NCI-H524 treated with DMSO at 0.1 percent for 48 hours (cell line): ENCODE results near the gene DNM3.
"Not testable (repeated sequence)": the region's sequence is repeated elsewhere in the genome, so short reads cannot be mapped to it uniquely, and the experiment has no call there.

Experiments used
- DNase-seq: peaks from one replicate; lab custom pipeline; 2025; lab: John Stamatoyannopoulos, UW

Gene DNM3

DNA sequence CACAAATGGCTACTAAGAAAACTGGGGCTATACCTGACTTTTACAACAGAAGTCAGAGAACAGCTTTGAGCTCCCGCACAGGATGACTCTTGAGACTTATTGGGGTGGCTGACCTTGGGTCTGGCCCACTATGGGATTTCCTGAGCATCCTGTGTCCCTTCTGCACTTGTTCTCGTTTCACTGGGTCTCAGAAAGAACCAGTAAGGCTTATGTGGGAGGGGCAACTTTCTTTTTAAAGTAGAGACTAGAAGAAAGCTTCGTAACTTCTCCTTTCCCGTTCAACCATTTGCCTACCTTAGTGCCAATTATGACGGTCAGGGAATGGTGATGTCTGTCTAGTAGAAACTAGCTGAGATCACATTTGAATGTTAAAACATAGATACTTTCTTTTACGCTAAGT is 519.7 kb downstream of the DNM3 start:
- DNase-seq, result no peak

- DNase-seq, result no peak
These were observed 522.6 kb downstream of the DNM3 start for GRCh38 chr1:172363852-172364251.

- DNase-seq, result not testable (repeated sequence)
These were observed 530.3 kb downstream of the DNM3 start for GRCh38 chr1:172371646-172372045.

DNA sequence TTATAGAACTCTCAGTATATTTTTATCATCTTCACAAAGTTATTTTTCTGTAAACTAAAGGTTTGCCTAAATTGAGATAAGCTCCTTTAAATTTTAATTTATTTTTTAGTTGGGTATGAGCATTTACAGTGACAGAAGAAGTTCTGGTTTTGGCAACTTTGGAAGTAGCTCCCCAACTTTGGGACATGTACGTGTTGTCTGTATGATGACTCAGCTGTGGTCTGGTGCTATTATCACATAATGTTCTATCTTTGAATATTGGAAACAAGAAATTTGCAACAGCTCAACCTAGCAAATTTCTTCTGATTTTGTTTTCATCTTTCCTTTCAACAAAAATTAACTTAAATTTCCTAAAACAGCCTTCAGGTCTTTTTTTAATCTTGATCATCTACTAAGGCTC is 532.6 kb downstream of the DNM3 start:
- DNase-seq, result no peak

GRCh38 chr1:172375211-172375631 is 533.9 kb downstream of the DNM3 start:
- no peak for DNase-seq

DNA sequence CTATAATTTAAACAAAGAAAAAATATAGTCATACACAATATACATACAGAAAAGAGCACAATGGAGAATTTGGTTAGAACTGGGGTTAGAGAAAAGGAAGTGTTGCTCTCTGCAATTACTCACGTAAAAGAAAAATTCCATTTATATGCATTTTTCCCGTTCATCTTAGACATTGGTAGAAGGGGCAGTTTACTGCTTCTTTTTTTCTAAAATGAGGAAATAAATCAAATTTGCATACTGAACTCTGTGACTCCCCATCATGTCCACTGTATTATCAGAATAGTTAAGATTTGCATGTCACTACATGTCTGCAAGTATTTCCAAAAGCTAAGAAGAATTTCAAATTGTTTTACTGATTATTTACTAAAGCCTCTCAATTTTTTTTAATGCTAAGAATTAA is 535.1 kb downstream of the DNM3 start:
- no peak for DNase-seq

DNA sequence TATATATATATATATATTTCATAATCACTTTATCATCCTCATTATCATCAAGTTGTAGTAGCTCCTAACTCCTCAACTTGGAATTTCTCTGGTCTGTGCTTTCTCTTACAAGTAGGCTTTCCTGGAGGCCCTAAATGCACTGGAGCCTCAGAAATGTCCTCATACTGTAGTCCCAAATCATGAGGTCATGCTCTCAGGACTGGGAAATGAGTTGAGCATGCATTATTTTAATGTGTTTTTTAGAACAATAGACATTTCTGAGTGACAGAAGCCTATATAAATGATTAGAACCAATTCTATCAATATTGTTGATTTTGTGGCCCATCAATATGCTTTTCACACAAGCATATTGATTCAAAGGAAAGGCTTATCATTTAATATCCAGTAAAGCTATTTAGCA is 536.3 kb downstream of the DNM3 start:
- DNase-seq, result no peak

DNA sequence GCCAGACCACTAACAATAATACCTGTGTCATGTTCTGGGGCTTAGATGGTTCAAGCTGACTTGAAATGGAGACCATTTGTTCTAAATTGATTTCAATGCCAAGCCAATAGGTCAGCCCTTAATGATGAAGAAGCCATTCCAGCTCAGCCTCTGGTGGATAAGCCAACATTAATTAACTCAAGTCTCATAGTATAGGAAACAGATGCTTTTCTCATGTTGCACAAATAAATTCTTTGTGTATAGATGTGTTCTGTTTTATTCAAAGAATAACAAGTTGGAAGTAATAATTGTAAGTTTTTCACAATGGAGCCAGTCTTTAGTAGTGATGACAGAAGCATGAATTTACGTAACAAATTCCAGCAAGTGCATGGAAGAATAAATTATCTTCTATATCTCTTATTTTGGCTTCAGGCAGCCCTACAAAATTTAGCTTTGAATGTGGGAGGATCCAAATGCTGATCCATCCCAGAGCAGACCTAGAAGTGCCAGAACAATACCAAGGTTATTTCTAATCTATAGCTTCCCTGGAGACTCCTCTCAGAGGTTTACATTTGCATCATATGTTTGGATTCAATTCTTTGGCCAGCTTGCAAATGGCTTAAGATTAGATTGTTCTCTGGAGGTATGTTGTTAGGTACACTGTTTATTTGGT is 536.9 kb downstream of the DNM3 start:
- no peak for DNase-seq

GRCh38 chr1:172380441-172381244 is 539.3 kb downstream of the DNM3 start:
- no peak for DNase-seq

GRCh38 chr1:172381946-172382345 is 540.6 kb downstream of the DNM3 start:
- DNase-seq, result no peak

DNA sequence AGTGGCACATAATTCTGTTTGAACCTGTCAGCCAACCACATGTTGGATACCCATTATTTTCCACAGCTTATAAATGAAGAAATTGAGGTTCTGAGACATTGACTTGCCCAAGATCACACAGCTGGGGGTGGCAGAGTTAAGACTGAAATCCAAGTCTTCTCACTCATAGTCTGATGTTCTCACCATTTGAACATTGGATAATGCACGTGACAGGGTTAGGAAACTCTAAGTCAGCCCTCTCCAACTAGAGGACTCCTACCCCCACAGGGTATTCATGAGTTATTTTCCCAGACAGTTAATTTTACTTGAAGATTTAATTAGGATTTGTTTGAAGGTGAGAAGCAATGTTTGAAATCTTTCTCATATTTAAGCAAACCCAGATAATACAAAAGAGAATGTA is 541.1 kb downstream of the DNM3 start:
- DNase-seq, result no peak

- no peak for DNase-seq
These were observed 541.7 kb downstream of the DNM3 start for GRCh38 chr1:172382990-172383389.

GRCh38 chr1:172383536-172383935 is 542.2 kb downstream of the DNM3 start:
- no peak for DNase-seq

GRCh38 chr1:172384656-172385055 is 543.4 kb downstream of the DNM3 start:
- DNase-seq, result no peak

GRCh38 chr1:172386046-172386445 is 544.7 kb downstream of the DNM3 start:
- no peak for DNase-seq

GRCh38 chr1:172388490-172388889 is 547.2 kb downstream of the DNM3 start:
- DNase-seq, result no peak

- no peak for DNase-seq
These were observed 549.0 kb downstream of the DNM3 start for GRCh38 chr1:172390301-172390682.

- DNase-seq, result no peak
These were observed 549.6 kb downstream of the DNM3 start for GRCh38 chr1:172390683-172391551.

- DNase-seq, result no peak
These were observed 550.7 kb downstream of the DNM3 start for GRCh38 chr1:172391976-172392375.

- no peak for DNase-seq
These were observed 552.1 kb downstream of the DNM3 start for GRCh38 chr1:172393354-172393753.

DNA sequence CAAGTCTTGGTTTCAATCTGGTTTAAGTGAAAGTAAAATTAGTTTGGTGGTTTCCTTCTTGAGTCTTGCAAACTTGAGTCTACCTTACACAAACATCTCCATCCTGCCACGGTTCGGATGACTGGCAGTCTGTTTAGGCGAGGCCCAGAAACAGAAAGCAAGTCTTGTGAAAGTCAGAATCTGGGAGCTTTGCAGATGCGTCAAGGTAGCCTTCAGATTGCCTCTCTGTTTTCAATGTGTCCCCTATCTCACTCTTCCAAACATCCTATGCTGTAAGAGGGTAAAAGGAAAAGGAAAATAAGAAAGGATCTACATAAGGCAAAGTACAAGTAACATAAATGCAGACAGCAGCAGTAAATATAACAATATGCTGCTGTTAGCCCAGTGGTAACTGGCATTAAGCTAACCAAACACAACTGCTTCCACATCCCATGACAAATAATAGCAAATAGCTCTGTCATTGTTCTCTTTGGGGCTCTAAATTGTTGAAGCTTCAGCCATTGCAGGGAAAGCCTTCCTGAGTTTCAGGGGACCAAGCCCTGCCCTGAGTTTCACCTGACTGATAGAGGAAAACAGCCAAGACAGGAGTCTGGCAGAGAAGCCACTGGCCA is 552.9 kb downstream of the DNM3 start:
- DNase-seq, result no peak

DNA sequence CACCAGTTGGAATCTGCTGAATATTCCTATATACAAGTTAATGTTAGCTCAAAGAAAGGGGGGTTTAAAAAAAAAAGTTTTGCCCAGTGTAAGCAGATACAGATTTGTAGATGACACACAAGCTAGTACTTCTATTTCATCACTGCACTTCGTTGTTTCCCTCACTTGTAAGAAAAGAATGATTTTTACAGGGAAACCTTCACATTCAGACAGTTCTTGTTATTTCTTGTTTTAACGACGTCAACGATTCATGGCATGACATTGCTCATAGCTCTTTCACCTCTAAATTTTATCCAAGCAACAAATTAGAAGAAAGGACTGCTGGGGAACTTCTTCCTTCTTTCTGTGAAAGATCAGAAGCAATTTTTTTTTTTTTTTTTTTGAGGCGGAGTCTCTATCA is 553.5 kb downstream of the DNM3 start:
- DNase-seq, result no peak
